HepG2 (cell line): ENCODE data around the gene MYO9A. TPM values are rescaled to one million over a fixed set of nuclear protein-coding genes. Genes with fewer than 3 reads are reported as not detected.

Experiments used
- AHR ChIP-seq: IDR thresholded peaks from 2 replicates; pipeline ENCODE4 v1.6.1; 2018; ENCODE audit warnings: missing genetic modification reagents, missing compliant biosample characterization
- ATF2 ChIP-seq: sonication (generic); formaldehyde crosslinking; IDR thresholded peaks from 2 replicates; pipeline ENCODE4 v1.4.0; 2020; ENCODE audit warnings: missing genetic modification reagents
- NFKB2 ChIP-seq: sonication (generic); formaldehyde crosslinking; IDR thresholded peaks from 2 replicates; pipeline ENCODE4 v1.4.0; 2020; ENCODE audit warnings: missing genetic modification reagents, borderline replicate concordance
- NR2F6 ChIP-seq, 2 experiments: IDR thresholded peaks; 2 replicates each; pipeline ENCODE4 v1.6.1; 2016; ENCODE audit warnings: antibody characterized with exemption in 1 of 2, mild to moderate bottlenecking in 1 of 2
- PAX8 ChIP-seq: sonication (generic); formaldehyde crosslinking; IDR thresholded peaks from 2 replicates; pipeline ENCODE4 v1.8.0; 2022; ENCODE audit warnings: mild to moderate bottlenecking, missing genetic modification reagents, borderline replicate concordance
- PRMT3 ChIP-seq: sonication (generic); formaldehyde crosslinking; IDR thresholded peaks from 2 replicates; pipeline ENCODE4 v1.8.1; 2022; ENCODE audit warnings: low read depth, mild to moderate bottlenecking, moderate library complexity, missing genetic modification reagents, borderline replicate concordance
- SNAPC2 ChIP-seq: sonication (generic); formaldehyde crosslinking; IDR thresholded peaks from 2 replicates; pipeline ENCODE4 v1.8.1; 2022; ENCODE audit warnings: mild to moderate bottlenecking, missing genetic modification reagents
- SP2 ChIP-seq: sonication (generic); formaldehyde crosslinking; IDR thresholded peaks from 2 replicates; pipeline ENCODE4 v1.5.1; 2020; ENCODE audit warnings: mild to moderate bottlenecking, missing genetic modification reagents
- ZNF350 ChIP-seq: sonication (generic); formaldehyde crosslinking; IDR thresholded peaks from 2 replicates; pipeline ENCODE4 v1.4.0; 2020; ENCODE audit warnings: mild to moderate bottlenecking, low read depth, missing genetic modification reagents, borderline replicate concordance
- ZNF569 ChIP-seq: sonication (generic); formaldehyde crosslinking; IDR thresholded peaks from 2 replicates; pipeline ENCODE4 v1.5.0; 2020; ENCODE audit warnings: mild to moderate bottlenecking, missing genetic modification reagents, moderate library complexity, borderline replicate concordance
- polyA plus RNA-seq, 8 experiments: library from polyadenylated mRNA; depleted of rRNA in 3 of 8; stranded (reverse) in 7 of 8; unstranded in 1 of 8; fragments of >200 nt; fragmentation: Illumina TruSeq in 4 of 8; extraction: Trizol in 4 of 8; gene quantifications; 2 replicates each; pipeline versions ENCODE4 v1.2.1 to v1.2.3, GENCODE V29; 2011 to 2016; ENCODE audit warnings: low read depth in 4 of 8, missing spikeins in 1 of 8, mixed read lengths in 1 of 8; ENCODE audit not compliant: insufficient read depth in 1 of 8
- total RNA-seq, 5 experiments: library from RNA; depleted of rRNA; stranded (reverse); fragments of >200 nt; fragmentation: Illumina TruSeq; extraction: Trizol; gene quantifications; 2 replicates each; pipeline ENCODE4 v1.2.3, GENCODE V29; 2016; ENCODE audit warnings: low read depth in 1 of 5
- TF ChIP-seq, protein P1 (sequence below): sonication (generic); formaldehyde crosslinking; IDR thresholded peaks from 2 replicates; pipeline ENCODE4 v1.4.0; 2020; ENCODE audit warnings: mild to moderate bottlenecking, low read depth, missing genetic modification reagents
- TF ChIP-seq, protein P2 (sequence below): fragments of 450-650 bp; IDR thresholded peaks from 2 replicates; pipeline ENCODE4 v1.6.1; 2016
- TF ChIP-seq, protein P3 (sequence below): sonication (generic); formaldehyde crosslinking; IDR thresholded peaks from 2 replicates; pipeline ENCODE4 v1.8.0; 2022; ENCODE audit warnings: missing genetic modification reagents, mild to moderate bottlenecking, borderline replicate concordance
- TF ChIP-seq, protein P4 (sequence below): sonication (generic); formaldehyde crosslinking; IDR thresholded peaks from 2 replicates; pipeline ENCODE4 v1.5.1; 2020; ENCODE audit warnings: missing genetic modification reagents, mild to moderate bottlenecking, borderline replicate concordance
- TF ChIP-seq, protein P5 (sequence below): sonication (generic); formaldehyde crosslinking; IDR thresholded peaks from 2 replicates; pipeline ENCODE4 v1.4.0; 2020; ENCODE audit warnings: missing genetic modification reagents

MYO9A gene
- total and polyA plus RNA-seq, 2 of the 13 experiments (the other 11 are each of a cell fraction or from before 2014, with no cell fraction given) = 4.8 to 15.3 TPM

GRCh38 chr15:72118017-72118978 lies at the start of gene MYO9A, which contains the start of gene SENP8 (continued):
- TF ChIP-seq PRMT3 (CRISPR knock-in tag) (no peak), NR2F6 (IDR thresholded peaks at IDR 0.05) (0 out of 2 replicates have a peak, but pooled peaks have one; percentile 23), NR2F6 (CRISPR knock-in tag; IDR thresholded peaks at IDR 0.05) (no peak), SNAPC2 (no peak), ATF2 (CRISPR knock-in tag) (no peak), NFKB2 (no peak), AHR (no peak), PAX8 (no peak; the same call in 1 of the 2 replicates), ZNF569 (CRISPR knock-in tag) (no peak), SP2 (no peak), ZNF350 (CRISPR knock-in tag) (no peak)
- TF ChIP-seq, protein P1, sequence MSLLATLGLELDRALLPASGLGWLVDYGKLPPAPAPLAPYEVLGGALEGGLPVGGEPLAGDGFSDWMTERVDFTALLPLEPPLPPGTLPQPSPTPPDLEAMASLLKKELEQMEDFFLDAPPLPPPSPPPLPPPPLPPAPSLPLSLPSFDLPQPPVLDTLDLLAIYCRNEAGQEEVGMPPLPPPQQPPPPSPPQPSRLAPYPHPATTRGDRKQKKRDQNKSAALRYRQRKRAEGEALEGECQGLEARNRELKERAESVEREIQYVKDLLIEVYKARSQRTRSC = no peak
- TF ChIP-seq, protein P2, sequence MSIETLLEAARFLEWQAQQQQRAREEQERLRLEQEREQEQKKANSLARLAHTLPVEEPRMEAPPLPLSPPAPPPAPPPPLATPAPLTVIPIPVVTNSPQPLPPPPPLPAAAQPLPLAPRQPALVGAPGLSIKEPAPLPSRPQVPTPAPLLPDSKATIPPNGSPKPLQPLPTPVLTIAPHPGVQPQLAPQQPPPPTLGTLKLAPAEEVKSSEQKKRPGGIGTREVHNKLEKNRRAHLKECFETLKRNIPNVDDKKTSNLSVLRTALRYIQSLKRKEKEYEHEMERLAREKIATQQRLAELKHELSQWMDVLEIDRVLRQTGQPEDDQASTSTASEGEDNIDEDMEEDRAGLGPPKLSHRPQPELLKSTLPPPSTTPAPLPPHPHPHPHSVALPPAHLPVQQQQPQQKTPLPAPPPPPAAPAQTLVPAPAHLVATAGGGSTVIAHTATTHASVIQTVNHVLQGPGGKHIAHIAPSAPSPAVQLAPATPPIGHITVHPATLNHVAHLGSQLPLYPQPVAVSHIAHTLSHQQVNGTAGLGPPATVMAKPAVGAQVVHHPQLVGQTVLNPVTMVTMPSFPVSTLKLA = peak; percentile 78
- TF ChIP-seq, protein P3, sequence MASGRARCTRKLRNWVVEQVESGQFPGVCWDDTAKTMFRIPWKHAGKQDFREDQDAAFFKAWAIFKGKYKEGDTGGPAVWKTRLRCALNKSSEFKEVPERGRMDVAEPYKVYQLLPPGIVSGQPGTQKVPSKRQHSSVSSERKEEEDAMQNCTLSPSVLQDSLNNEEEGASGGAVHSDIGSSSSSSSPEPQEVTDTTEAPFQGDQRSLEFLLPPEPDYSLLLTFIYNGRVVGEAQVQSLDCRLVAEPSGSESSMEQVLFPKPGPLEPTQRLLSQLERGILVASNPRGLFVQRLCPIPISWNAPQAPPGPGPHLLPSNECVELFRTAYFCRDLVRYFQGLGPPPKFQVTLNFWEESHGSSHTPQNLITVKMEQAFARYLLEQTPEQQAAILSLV = no peak
- TF ChIP-seq, protein P4, sequence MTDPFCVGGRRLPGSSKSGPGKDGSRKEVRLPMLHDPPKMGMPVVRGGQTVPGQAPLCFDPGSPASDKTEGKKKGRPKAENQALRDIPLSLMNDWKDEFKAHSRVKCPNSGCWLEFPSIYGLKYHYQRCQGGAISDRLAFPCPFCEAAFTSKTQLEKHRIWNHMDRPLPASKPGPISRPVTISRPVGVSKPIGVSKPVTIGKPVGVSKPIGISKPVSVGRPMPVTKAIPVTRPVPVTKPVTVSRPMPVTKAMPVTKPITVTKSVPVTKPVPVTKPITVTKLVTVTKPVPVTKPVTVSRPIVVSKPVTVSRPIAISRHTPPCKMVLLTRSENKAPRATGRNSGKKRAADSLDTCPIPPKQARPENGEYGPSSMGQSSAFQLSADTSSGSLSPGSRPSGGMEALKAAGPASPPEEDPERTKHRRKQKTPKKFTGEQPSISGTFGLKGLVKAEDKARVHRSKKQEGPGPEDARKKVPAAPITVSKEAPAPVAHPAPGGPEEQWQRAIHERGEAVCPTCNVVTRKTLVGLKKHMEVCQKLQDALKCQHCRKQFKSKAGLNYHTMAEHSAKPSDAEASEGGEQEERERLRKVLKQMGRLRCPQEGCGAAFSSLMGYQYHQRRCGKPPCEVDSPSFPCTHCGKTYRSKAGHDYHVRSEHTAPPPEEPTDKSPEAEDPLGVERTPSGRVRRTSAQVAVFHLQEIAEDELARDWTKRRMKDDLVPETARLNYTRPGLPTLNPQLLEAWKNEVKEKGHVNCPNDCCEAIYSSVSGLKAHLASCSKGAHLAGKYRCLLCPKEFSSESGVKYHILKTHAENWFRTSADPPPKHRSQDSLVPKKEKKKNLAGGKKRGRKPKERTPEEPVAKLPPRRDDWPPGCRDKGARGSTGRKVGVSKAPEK (CRISPR knock-in tag) = no peak
- TF ChIP-seq, protein P5, sequence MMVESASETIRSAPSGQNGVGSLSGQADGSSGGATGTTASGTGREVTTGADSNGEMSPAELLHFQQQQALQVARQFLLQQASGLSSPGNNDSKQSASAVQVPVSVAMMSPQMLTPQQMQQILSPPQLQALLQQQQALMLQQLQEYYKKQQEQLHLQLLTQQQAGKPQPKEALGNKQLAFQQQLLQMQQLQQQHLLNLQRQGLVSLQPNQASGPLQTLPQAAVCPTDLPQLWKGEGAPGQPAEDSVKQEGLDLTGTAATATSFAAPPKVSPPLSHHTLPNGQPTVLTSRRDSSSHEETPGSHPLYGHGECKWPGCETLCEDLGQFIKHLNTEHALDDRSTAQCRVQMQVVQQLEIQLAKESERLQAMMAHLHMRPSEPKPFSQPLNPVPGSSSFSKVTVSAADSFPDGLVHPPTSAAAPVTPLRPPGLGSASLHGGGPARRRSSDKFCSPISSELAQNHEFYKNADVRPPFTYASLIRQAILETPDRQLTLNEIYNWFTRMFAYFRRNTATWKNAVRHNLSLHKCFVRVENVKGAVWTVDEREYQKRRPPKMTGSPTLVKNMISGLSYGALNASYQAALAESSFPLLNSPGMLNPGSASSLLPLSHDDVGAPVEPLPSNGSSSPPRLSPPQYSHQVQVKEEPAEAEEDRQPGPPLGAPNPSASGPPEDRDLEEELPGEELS = no peak
